Astrocyte of the spinal cord (primary cell): ENCODE measurements around the gene AUTS2.

Source experiments
- DNase-seq: peaks from one replicate; pipeline ENCODE4 v3.0.0; 2011; ENCODE audit warnings: low read depth, low spot score
- H3K4me3 ChIP-seq: 2 replicates; pipeline ENCODE4 v1.5.1; 2011; ENCODE audit warnings: low read depth, mild to moderate bottlenecking, low read length, moderate library complexity
- in situ Hi-C: cut with HindIII; loops from 2 replicates; pipeline ENCODE4 v1.10.0; 2017; ENCODE audit warnings: low sequenced_read_pairs
- TF ChIP-seq, protein P1 (sequence below): IDR thresholded peaks from 2 replicates; pipeline ENCODE4 v1.5.1; 2012; ENCODE audit warnings: low read depth, mild to moderate bottlenecking, low read length, inconsistent platforms

The AUTS2 gene

DNA sequence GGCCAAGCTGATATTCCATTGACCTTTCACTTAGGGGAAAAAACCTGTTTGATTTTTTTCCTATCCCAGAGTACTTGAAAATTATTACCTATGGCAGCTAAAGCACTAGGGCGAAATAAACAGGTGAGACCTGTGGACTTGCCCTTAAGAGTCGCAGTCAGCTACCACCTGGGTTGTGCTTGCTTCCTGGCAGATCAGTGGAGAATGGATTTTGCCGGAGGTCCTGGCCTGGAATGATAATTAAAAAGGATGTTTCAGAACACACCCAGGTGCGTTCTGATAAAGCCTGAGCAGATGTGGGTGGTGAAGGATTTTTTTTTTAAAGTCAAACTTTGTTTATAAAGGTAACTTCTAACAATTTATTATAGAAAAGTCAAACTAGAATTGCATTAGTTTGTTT lies 59.1 kb downstream of the AUTS2 start:
- H3K4me3 ChIP-seq = no peak overlapping the region
- DNase-seq = no peak
- TF ChIP-seq, protein P1, sequence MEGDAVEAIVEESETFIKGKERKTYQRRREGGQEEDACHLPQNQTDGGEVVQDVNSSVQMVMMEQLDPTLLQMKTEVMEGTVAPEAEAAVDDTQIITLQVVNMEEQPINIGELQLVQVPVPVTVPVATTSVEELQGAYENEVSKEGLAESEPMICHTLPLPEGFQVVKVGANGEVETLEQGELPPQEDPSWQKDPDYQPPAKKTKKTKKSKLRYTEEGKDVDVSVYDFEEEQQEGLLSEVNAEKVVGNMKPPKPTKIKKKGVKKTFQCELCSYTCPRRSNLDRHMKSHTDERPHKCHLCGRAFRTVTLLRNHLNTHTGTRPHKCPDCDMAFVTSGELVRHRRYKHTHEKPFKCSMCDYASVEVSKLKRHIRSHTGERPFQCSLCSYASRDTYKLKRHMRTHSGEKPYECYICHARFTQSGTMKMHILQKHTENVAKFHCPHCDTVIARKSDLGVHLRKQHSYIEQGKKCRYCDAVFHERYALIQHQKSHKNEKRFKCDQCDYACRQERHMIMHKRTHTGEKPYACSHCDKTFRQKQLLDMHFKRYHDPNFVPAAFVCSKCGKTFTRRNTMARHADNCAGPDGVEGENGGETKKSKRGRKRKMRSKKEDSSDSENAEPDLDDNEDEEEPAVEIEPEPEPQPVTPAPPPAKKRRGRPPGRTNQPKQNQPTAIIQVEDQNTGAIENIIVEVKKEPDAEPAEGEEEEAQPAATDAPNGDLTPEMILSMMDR = no peak
- in situ Hi-C loops = no loop called here

DNA sequence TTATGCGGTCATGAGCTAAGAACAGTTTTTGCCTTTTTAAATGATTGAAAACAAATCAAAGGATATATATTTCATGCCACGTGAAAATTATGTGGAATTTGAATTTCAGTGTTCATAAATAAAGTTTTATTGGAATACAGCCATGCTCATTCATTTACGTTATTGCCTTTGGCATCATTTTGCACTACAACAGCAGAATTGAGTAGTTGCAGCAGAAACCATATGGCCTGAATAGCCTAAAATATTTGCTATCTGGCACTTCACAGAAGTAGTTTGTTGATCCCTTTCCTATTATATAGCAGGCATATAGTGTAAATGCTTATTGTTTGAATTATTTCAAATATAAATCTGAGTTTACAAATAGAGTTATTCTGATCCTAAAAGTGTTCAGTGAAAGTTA lies 59.7 kb downstream of the AUTS2 start:
- H3K4me3 ChIP-seq = no peak overlapping the region
- TF ChIP-seq, protein P1 = no peak
- DNase-seq = no peak
- in situ Hi-C loops = no loop called here

DNA sequence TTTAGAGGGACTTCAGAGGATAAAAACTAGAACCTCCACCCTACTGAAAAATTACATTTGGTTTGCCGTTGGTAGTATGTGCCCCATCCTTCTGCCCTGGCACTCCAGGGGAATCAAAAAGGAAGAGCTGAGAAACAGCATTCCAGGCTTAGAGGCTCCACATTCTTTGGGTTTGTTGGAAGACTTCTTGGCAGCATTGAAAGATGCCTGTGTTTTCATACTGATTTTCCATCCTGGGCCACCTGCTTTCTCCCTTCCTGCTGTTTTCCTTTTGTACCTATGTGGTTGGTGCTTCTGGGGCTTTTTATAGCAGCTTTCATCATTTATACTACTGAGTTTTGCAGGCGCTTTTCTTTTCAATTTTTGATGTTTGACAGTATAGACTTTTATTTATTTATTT lies 61.7 kb downstream of the AUTS2 start:
- in situ Hi-C loops = no loop called here
- DNase-seq = peak; percentile 37
- H3K4me3 ChIP-seq = no peak overlapping the region
- TF ChIP-seq, protein P1 = no peak

DNA sequence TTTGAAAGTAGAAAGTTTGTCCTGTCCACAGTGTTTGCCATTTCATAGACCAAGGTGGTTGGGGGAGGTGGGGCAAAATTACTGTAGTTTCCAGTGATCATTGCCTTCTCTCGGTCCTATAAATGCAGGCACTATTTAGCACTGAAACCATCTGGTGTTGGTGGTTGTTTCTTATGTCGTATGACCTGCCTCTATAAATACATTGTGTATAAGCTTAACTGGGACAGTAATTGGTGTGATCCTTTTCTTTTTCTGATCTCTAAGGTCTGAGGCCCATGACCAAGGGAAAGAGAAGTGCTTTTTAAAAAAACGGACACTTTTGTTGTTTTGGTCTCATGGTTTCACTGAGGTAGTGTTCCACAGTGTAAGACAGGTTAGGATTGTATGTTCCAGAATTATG lies 63.1 kb downstream of the AUTS2 start:
- no peak for DNase-seq
- in situ Hi-C loops = no loop called here
- no peak overlapping the region for H3K4me3 ChIP-seq
- TF ChIP-seq, protein P1 = no peak

DNA sequence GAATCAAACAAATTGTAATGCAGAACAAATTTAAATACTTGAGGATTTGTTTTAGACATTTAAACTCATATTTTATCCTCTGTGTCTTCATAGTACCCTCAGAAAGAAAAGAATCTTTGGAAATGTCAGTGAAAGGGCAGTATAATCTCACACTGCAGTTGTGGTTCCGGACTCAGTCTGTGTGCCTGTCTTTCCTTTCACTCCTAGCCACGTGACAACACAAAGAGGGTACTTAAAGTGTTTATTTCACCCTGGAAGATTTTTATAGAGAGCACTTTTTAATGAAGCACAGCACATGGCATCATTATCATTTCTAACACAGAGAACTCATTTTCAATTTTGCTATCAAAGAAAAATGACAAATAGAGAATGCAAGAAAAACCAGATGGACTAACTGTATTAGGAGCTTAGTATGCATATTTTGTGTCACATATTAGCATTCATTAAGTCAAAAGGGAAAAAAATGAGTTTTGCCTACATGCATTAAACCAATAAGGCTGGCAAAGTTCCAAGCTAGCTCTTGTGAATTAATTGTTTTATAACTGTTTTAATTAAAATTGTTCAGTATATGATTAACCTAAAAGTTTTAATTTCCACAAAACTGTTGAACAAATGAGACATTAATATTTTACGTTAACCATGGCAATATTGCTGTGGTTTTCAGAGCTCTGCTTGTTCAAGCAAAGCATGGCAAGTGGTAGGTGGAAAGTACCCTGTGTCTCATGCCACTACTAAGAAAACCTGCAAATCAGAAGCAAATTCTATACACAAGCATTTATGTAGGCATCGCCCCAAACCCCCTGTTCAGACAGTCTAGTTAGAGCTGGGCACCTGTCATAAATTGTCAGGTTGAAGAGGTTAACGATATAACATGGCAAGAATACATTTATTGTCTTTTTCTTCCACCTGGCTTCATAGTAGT lies 65.9 kb downstream of the AUTS2 start:
- DNase-seq = no peak
- TF ChIP-seq, protein P1 = no peak
- in situ Hi-C loops = no loop called here
- no peak overlapping the region for H3K4me3 ChIP-seq

DNA sequence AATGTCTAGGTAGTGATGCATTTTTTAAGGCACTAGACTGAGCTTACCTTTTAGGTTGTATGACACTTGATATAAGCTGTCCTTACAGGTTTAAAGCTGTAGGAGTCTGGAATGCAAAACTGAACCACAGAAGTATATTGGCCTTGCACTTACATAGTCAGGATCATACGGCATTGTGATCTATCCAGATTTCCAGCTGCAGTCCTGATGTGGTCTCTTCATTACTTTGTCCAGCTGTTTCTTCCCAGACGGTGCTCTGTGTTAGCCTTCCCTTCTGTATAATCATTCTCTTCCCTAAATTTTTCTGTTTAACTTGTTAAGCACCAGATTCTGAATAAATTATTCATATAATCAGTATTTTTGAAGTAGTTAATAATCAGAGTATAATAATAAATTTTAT lies 67.1 kb downstream of the AUTS2 start:
- no peak overlapping the region for H3K4me3 ChIP-seq
- in situ Hi-C loops = no loop called here
- TF ChIP-seq, protein P1 = no peak
- no peak for DNase-seq
